Stimulated activated CD8-positive, alpha-beta memory T cell treated with anti-CD3 and anti-CD28 coated beads, Interleukin-4, amount 100 ng/mL, for 48 hours (primary cell): Measurements from ENCODE around the gene DAB2.
"Not testable (repeated sequence)": the region's sequence is repeated elsewhere in the genome, so short reads cannot be mapped to it uniquely, and the experiment has no call there.

Experiments
- DNase-seq: peaks from one replicate; pipeline ENCODE4 v3.0.0-alpha.2; 2020

Gene DAB2

DNA sequence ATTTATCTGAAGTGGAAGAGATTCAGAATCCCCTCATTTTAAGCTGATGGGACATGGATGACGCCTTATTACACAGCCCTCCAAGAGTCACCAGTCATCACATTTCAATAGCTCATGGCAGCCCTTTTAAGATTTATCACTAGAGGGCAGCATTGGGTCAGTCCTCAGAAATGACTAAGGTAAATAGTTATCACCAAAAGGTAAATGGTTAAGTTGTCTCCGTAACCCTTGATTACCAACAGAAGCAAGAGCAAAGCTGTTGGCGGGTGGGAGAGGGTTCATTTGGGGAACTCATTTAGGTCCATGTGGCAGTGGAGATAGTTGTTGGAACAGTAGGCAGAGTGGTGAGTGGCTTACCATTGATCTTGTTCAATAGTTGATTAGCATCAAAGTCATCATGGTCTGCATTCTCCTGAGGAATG, 48.5 kb downstream of the DAB2 start:
- DNase-seq, result peak; percentile 42

DNA sequence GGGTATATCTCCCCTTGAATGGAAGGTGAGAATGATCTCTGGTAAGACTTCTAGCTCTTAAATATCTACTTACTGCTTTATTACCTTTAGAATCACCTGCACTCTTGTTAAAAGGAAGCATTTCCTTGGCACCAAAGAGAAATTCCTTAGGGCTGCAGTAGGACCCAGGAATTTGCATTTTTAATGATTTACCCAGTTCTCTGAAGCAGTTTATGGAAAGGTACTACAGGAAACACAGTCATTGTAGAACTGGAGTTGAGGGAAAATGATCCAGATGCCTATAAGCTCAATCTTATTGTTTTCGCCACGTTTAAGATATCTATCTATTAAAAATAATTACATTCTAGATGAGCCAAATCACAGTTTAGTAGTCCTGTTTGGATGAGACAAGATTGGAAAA, 51.0 kb downstream of the DAB2 start:
- DNase-seq, result no peak

DNA sequence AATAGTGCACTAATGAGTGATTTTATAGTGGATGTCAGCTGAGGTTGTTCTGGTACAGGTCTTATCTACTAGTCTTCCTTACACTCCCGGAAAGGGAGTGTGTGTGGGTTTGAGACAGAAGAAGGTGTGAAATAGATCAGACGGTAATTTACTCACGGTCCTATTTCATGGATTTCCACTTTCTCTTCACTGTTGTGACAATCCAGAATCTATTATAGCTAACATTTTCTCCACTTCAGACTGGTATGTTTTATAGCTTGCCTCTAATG, 53.5 kb downstream of the DAB2 start:
- no peak for DNase-seq

DNA sequence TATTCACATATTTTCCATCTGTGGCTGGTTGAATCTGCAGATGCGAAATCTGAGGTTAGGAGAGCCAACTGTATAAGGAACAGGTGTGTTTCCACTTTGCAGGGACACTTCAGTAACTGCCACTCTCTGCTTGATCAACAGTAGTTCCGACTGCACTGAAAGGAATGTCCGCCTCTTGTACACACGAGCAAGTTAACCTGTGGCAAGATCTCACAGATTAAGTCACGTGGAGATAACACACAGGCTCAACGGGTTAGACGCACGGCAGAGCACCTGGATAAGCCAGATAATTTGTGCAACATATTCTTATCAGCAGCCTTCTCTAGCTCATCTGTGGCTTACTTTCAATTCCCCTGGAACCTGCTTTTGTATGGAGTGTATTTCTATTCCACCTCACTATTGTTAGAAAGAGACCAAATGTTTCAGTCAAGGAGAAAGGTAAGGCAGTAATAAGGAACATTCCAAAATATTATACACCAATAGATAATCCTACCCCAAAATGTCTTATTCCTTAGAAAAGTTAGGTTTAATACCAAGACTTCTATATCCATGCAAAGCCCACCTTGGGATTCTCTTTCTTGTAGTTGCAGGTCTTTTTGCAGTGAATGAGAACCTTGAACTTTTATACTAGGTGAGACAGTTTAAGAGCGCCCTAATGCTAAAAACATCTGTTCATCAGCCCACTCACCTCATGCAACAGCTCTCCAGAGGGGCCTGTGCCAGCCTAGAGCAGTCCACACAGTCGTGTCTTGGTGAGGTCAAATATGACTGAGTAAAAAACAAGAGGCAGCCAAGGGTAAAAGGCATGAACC, 54.0 kb downstream of the DAB2 start:
- DNase-seq, result no peak

DNA sequence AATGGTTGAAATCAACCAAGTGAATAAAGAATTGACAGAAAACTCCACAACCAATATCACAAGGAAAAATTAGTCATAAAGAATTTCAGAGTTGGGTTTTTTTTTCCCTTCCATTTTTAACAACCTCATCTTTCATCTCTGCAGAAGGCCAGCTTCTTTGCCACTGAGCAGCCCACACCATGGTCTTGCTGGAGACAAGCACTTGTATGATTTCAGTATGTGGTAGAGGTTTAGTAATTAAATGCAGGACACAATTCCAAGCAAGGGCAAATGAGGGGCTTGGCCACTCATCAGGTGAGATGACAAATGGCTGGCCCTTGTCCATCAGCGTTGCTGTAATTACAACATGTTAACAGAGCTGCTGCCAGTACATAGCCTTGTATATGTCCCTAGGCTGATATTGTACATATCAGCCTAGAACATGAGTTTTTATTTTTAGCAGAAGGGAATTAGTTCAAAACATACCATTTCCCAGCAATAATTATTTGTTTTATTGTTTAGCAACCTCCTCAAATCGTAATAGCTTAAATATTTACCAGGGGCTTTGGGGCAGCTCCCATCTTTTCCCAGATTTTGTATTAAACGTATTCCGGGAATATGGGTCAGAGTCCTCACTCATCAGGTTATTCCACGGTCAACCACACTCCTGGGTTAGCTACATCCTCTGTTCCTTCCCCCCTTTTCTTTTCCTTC, 55.5 kb downstream of the DAB2 start:
- no peak for DNase-seq

DNA sequence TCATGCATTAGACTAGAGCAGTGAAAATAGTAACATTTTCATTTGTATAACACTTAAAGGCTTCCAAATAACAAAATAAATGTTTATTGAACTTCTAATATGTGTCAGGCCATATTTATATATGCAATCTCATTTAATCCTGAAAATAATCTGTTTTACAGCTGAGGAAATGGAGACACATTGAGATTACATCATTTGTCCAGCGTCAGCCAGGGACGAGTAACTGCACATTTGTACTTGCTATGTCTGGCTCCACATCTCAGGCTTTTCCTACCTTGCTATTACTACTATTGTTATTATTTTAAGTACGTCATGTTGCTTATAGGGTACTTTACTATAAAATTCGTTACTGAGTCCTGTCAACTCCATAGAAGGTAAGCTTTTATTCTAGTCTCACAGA, 56.7 kb downstream of the DAB2 start:
- DNase-seq, result no peak

DNA sequence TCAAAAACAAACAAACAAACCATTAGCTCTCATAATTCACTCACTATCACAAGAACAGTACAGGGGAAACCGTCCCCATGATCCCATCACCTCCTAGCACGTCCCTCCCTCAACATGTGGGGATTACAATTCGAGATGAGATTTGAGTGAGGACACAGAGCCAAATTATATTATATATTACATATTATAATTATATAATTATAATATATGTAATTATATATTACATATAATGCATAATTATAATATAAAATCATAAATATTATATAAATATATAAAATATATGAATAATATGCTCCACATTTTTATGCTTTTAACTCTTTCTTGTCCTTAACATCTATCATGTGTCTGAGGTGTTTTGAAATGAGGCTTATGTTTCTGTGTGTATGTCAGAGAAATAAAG, 57.1 kb downstream of the DAB2 start:
- no peak for DNase-seq

DNA sequence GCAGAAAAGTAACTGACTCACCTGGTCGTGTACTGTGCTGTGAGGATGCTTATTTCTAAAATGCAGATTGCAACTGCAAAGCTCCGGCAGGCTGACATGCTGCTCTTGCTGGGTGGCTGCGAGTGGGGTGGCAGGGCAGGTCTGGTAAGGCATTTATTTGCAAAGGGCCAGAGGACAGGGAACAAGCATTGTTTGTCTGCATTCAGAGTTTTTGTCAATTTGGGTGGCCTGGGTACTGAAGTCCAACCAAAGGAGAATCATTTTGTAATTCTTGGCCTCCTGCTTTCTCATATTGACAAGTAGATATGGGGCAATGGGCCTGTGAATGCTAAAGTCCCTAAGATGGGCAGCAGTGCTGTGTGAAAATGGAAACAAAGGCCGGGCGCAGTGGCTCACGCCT, 60.4 kb downstream of the DAB2 start, which contains the start of gene C9:
TSS of gene C9 (minus strand) at position 129 of the 400 bp plus-strand sequence. CDS start at position 98, 31 bp downstream.
- DNase-seq, result no peak

DNA sequence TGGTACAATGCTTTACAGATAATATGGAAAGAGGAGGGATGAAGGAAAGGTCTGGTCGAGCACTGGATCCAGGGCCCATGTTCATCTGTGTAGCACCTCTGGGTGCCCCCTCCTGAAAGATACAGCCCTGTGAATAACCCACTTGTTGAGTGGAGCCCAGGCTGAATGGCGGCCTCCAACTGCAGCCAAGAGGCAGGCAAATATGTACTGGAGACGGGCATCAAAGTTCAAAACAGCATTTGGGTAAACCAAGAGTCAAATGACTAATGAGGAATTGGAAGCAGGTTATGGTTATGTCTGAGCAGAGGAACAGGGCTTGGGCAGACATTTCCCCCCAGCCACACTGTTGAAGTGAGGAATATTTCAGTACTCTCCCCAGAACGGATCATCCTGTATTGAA, 61.6 kb downstream of the DAB2 start:
- no peak for DNase-seq

DNA sequence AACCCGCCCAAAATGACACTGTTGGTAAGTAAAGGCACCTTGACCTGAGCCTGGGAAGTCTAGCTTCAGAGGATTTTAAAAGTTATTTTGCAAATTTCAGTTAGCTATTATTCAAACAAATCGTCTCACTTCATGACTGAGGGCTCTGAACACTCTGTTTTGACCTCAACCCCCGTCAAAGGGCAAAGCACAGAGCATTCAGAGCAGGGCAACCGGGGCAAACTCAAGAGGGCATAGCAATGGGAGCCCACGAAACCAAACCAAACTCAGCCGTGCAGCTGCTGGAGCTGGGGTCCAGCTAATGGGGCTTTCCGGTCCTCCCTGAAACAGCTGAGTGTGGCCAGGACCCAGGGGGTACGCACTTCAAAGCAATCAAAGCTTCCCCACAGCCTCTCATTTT, 62.1 kb downstream of the DAB2 start:
- no peak for DNase-seq

DNA sequence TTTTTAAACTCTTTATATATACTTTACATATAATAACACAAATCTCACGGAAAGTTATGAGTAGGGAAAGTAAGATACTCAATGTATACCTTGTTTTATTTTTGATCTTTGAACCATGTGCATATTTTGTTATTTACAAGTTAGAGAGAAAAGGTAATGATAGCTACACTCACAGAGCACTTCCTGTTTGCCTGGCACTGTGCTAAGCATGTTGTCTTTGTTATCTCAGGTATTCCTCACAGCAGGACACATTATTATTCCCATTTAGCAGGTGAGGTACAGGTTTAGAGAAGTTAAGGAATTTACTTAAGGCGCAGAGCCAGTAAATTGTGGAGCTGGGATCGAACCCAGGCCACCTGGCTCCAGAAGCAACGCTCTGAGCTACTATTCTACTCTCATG, 63.5 kb downstream of the DAB2 start:
- no peak for DNase-seq

DNA sequence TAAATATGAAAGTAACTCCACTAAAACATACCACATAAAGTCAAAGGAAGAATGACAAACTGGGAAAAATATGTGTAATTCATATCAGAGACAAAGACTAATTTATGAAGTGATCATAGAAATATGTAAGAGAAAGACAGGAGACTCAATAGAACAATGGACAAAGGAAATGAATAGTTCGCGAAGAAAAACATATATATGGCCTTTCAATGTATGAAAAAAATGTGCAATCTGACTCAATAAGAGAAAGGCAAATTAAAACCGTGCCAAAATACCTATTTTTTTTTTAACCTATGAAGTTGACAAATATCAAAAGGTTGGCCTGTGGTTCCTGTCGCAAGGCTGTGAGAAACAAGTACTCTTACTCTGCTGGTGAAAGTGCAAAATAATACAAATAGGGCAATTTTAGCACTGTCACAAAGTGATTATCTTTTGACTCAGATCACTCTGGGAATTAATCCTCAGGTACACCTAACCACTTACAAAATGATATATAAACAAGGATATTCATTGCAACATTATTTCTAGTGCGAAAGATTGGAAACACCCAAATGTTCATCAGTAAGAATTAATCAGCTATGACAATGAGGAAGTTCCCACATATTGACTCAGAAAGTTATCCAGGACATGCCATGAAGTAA, 64.2 kb downstream of the DAB2 start:
- no peak for DNase-seq

DNA sequence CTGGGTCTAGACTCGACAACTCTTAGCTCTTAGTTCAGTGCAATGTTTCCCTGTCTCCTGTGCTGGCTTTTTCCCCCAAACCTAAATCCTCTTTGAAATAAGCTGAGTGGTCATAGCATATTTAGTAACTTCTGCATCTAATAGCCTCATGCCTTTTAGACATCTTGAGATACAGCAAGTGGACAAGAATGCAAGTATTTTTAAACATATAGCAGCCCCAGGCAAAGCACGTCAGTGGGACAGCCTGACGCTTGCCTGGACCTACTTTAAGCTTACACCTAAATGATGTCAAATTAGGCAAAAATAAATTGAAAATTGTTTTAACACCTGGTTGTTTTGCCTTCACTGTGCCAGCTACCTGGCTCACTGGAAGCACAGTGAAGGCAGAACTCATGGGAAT, 68.5 kb downstream of the DAB2 start:
- no peak for DNase-seq

DNA sequence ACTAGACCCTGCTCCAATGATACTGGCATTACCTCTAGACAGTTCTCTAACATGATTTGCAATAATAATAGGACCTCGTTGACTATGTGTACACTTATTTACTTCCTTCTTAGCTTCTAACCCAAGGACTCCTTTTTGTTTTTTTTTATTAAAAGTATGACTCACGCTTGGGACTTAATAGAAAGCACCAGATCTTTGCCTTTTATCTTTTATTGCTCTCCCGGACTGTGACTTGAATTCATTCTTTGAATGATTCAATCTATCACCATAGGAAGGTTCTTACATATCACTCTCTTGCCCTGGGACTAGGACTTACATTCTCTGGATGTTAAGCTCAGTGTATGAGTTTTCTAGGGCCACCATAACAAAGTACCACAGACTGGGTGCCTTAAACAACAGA, 69.5 kb downstream of the DAB2 start:
- DNase-seq, result no peak

DNA sequence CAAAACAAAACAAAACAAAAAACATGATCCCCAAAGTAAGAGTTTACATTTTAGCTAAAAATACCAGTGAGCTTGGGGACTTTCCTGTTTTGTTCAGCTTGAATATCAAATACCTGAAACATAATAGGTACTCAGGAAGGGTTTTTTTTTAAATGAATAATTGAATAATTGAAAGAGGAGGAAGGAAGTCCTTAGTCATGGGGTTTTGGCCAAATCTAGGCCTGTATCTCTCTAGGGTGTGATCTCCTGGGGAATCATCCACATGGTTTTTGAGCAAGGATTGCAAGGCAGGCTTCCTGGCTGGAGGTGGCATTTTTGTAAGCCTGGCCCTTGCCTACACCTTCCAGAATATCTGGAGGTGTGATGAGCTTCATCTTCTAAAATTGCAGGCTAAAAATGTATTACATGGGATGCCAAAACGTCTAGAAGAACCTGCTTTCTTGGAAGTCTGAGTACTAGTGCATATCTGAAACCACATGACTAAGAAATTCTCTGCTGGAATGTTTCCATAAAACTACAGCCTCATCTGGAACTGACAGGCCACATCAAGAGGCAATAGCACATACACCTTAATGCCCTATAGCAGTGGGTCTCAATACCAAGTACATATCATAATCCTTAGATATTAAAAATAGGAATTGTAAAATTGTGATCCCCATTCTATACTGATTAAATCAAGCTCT, 70.9 kb downstream of the DAB2 start:
- no peak for DNase-seq

DNA sequence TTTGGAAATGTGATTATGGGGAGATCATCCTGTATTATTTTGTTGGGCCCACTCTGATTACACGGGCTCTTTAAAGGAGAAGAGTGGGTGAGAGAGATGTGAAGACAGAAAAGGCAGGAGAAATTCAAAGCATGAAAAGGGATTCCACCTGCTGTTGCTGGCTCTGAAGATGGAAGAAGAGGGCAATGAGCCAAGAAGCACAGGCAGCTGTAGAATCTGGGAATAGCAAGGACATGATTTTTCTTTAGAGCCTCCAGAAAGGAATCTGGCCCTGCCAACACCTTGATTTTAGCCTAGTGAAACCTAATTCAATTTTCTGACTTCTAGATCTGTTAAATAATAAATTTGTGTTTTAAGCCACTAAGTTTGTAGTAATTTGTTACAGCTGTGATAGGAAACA, 71.8 kb downstream of the DAB2 start:
- DNase-seq, result no peak

DNA sequence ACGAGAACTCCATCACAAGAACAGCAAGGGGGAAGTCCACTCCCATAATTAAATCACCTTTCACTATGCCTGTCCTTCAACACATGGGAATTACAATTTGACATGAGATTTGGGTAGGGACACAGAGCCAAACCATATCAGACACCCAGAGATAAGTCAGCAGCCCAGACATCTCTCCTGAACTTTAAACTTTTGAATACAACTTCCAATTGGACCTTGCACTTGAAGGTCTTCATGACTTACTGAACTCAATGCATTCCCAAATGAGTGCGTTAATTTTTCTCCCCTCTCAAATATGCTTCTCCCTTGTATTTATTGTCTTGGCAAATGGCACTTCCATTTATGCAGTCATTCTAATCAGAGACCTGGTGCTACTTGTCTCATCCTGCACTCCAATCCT, 72.6 kb downstream of the DAB2 start:
- DNase-seq, result no peak

DNA sequence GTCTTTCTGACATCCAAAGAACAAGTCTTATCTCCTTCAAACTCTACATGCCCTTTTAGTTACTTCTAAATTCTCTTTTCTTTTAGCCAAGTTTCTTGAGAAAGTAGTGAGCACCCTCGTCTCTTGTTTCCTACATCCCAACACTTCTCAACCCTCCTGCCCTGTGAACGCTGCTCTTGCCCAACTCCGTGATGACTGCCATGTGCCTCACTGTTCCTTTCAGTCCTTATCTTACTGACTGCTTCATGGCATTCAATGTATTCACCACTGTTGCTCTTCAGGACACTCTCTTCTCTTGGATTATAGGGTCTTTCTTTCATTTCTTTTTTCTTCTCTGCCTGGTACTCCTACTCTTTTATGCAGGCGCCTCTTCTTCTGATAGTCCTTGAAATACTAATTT, 75.3 kb downstream of the DAB2 start:
- DNase-seq, result no peak

DNA sequence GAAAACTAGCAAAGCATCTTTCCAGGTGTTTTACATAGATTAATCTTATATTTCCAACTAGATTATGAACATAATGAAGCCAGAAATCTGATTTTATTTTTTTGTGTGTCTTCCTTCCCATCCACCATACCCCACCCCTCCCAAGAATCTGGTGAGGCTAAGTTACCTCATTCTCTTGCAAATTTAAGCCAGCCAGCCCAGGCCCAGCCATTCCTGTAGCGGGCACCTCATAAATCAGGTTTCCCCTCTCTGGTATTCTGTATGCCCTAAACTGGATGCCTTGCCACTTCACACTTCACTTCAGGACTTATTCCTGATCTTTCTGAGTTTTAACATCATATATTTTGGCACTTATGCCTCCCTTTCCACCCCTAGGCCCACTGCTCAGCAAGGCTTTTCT, 82.3 kb downstream of the DAB2 start:
- no peak for DNase-seq

DNA sequence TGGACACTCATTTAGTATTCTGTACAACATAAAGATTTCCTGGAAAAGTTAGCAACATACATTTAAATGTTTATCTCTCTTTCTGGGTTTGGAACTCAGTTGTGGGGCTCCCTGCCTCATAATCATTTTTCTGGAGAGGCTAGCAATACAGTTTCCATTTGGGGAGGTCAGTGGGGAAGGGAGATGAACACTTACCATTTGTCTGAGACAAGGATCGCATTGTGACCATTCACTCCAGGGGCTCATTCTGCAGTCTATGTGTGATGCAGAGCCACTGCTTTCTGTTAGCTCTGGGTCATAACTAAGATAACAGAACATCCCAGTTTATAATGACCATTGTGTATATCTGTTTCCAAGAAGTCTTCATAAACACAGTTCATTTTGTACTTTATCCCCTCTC, 82.9 kb downstream of the DAB2 start:
- DNase-seq, result no peak

DNA sequence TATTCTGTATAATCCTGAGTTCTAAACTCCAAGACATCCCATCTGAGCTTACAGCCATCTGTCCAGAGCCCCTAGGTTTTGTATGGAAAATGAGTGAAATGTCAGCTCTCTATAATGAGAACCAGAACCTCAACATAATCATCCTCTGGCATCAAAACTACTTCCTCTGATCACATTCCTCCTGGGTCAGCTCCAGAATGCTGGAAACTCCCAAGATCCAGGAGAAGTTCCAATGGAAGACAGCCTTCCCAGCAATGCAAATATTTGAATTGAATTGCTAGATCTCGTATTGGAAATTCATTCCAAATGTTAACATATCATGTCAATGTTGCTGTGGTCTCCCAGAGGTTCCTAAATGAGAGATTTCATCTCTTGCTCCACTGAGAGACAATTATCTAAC, 84.3 kb downstream of the DAB2 start:
- no peak for DNase-seq

DNA sequence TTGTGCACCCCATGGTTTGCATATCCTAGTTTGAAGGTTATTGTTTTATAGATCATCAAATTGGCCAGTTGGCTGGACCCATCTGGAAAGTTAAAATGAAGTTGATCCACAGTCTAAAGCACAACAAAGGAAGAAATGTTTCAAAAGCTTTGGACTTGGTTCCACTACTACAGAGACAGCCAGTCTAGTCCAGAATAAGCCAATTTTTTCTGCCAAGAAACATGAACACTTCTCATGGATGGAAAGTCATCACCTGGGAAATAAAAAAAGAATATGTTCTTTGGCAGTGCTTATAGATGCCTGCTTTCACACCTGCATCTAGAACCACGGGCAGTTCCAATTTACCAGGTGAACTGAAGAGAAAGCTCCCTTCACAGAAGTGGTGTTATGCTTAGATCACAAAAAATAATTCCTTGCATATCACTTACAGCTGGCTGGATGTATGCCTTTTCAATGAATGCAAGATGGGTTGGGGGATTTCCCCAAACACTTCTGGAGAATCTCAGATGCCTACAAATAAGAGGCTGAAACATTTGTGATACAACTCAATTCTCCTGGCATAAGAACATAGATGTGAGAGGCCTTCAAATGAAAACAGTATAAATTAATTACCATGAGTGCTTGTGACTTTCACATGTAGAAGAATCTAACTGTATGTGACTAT, 87.4 kb downstream of the DAB2 start:
- DNase-seq, result no peak

DNA sequence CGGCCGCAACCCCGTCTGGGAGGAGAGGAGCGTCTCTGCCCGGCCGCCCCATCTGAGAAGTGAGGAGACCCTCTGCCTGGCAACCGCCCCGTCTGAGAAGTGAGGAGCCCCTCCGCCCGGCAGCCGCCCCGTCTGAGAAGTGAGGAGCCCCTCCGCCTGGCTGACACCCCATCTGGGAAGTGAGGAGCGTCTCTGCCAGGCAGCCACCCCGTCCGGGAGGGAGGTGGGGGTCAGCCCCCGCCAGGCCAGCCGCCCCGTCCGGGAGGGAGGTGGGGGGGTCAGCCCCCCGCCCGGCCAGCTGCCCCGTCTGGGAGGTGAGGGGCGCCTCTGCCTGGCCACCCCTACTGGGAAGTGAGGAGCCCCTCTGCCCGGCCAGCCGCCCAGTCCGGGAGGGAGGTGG, 90.5 kb downstream of the DAB2 start:
- DNase-seq, result not testable (repeated sequence)
